ENCODE data around the gene IL2.

IL2 gene

GRCh38 chr4:122453384-122453995, 3.0 kb downstream of the IL2 start:
- no peak for DNase-seq (ENCODE audit: low read depth)
- TF ChIP-seq CTCF (IDR thresholded peaks at IDR 0.05; ENCODE audit: low read length, missing control alignments) = no peak
- no peak overlapping the region for H3K4me3 ChIP-seq (replicated peaks; ENCODE audit: low read depth, low read length)

GRCh38 chr4:122450847-122451246, 5.7 kb downstream of the IL2 start:
- peak; percentile 37 for TF ChIP-seq CTCF (IDR thresholded peaks at IDR 0.05; ENCODE audit: low read length, missing control alignments)
- DNase-seq (ENCODE audit: low read depth) = peak; percentile 31
- H3K4me3 ChIP-seq (replicated peaks; ENCODE audit: low read depth, low read length) = no peak overlapping the region

GRCh38 chr4:122434285-122434684, 22.2 kb downstream of the IL2 start:
- no peak for DNase-seq (ENCODE audit: low read depth)
- no peak overlapping the region for H3K4me3 ChIP-seq (replicated peaks; ENCODE audit: low read depth, low read length)
- no peak for TF ChIP-seq CTCF (IDR thresholded peaks at IDR 0.05; ENCODE audit: low read length, missing control alignments)

- H3K4me3 ChIP-seq (replicated peaks; ENCODE audit: low read depth, low read length) = no peak overlapping the region
- no peak for TF ChIP-seq CTCF (IDR thresholded peaks at IDR 0.05; ENCODE audit: low read length, missing control alignments)
- no peak for DNase-seq (ENCODE audit: low read depth)
These were observed 25.2 kb downstream of the IL2 start for GRCh38 chr4:122431351-122431750.

GRCh38 chr4:122423246-122423645, 33.3 kb downstream of the IL2 start:
- TF ChIP-seq CTCF (IDR thresholded peaks at IDR 0.05; ENCODE audit: low read length, missing control alignments) = no peak
- DNase-seq (ENCODE audit: low read depth) = no peak
- no peak overlapping the region for H3K4me3 ChIP-seq (replicated peaks; ENCODE audit: low read depth, low read length)

- no peak for TF ChIP-seq CTCF (IDR thresholded peaks at IDR 0.05; ENCODE audit: low read length, missing control alignments)
- DNase-seq (ENCODE audit: low read depth) = peak; percentile 7
These were observed 44.0 kb downstream of the IL2 start for GRCh38 chr4:122412547-122412946.

GRCh38 chr4:122403861-122404260, 52.7 kb downstream of the IL2 start:
- no peak for TF ChIP-seq CTCF (IDR thresholded peaks at IDR 0.05; ENCODE audit: low read length, missing control alignments)
- no peak overlapping the region for H3K4me3 ChIP-seq (replicated peaks; ENCODE audit: low read depth, low read length)
- DNase-seq (ENCODE audit: low read depth) = no peak

More at GRCh38 chr4:122412547-122412946, 44.0 kb downstream of the IL2 start:
- no peak overlapping the region for H3K4me3 ChIP-seq (replicated peaks; ENCODE audit: low read depth, low read length)
